Spleen (tissue), 11 donors: ENCODE data around the gene TTLL11. TPM values are rescaled to one million over a fixed set of nuclear protein-coding genes. Genes with fewer than 3 reads are reported as not detected.

Experiments used
- DNase-seq: peaks from one replicate; pipeline ENCODE4 v3.0.0-alpha.2; 2020
- H3K27ac ChIP-seq, 8 donors: fragments of 200-600 bp; sonication (generic) in 7 of 8; 1 replicate in 4 of 8; 2 replicates in 4 of 8; pipeline versions ENCODE4 v1.5.0 to v1.8.0; 2016 to 2021; ENCODE audit warnings: inconsistent platforms in 4 of 8, mild to moderate bottlenecking in 4 of 8, moderate library complexity in 1 of 8
- H3K27me3 ChIP-seq, 7 donors: fragments of 200-600 bp; sonication (generic) in 6 of 7; replicated peaks in 1 of 7; 1 replicate in 4 of 7; 2 replicates in 3 of 7; pipeline versions ENCODE4 v1.5.0 to v1.8.0; 2016 to 2021; ENCODE audit warnings: inconsistent platforms in 3 of 7, mild to moderate bottlenecking in 1 of 7
- H3K36me3 ChIP-seq, 6 donors: fragments of 200-600 bp; sonication (generic) in 5 of 6; 1 replicate in 4 of 6; 2 replicates in 2 of 6; pipeline versions ENCODE4 v1.5.0 to v1.8.0; 2016 to 2021; ENCODE audit warnings: inconsistent platforms in 2 of 6
- H3K4me1 ChIP-seq, 6 donors: fragments of 200-600 bp; sonication (generic) in 5 of 6; 1 replicate in 3 of 6; 2 replicates in 3 of 6; pipeline versions ENCODE4 v1.5.0 to v1.8.0; 2016 to 2021; ENCODE audit warnings: inconsistent platforms in 3 of 6
- H3K4me3 ChIP-seq, 8 donors: fragments of 200-600 bp; sonication (generic) in 7 of 8; 1 replicate in 4 of 8; 2 replicates in 4 of 8; pipeline versions ENCODE4 v1.5.0 to v1.8.0; 2016 to 2021; ENCODE audit warnings: inconsistent platforms in 4 of 8, mild to moderate bottlenecking in 4 of 8, moderate library complexity in 2 of 8
- H3K9me3 ChIP-seq, 8 donors: fragments of 200-600 bp; sonication (generic) in 7 of 8; 1 replicate in 4 of 8; 2 replicates in 4 of 8; pipeline versions ENCODE4 v1.5.0 to v1.8.0; 2016 to 2021; ENCODE audit warnings: inconsistent platforms in 4 of 8
- CTCF ChIP-seq, 11 experiments: fragments of 200-600 bp in 7 of 11; fragments of 450-650 bp in 4 of 11; sonication (generic) in 4 of 11; IDR thresholded peaks in 8 of 11; conservative IDR thresholded peaks in 3 of 11; 1 replicate in 7 of 11; 2 replicates in 4 of 11; pipeline versions ENCODE4 v1.4.0 to v1.8.0; 2016 to 2021; ENCODE audit warnings: antibody characterized with exemption in 11 of 11, inconsistent platforms in 4 of 11, mild to moderate bottlenecking in 1 of 11
- POLR2A ChIP-seq, 3 donors: fragments of 450-650 bp; IDR thresholded peaks; one replicate each; pipeline ENCODE4 v1.5.1; 2017; ENCODE audit warnings: antibody characterized with exemption in 3 of 3, mild to moderate bottlenecking in 1 of 3
- POLR2AphosphoS5 ChIP-seq, 3 donors: sonication (generic); formaldehyde crosslinking; IDR thresholded peaks; one replicate each; pipeline ENCODE4 v1.5.1; 2017; ENCODE audit warnings: antibody characterized with exemption in 3 of 3
- whole genome bisulfite sequencing, 5 donors: extraction: QIAGEN DNeasy Blood & Tissue Kit in 3 of 5; methylation state at CpG; one replicate each; pipeline versions ENCODE4 v1.1.5 to v1.1.7; 2013 to 2018; 5-methylcytosine and 5-hydroxymethylcytosine counted together
- intact Hi-C: fragments of 100-400 bp; cut with DNase I; formaldehyde crosslinking; loops from one replicate; pipeline ENCODE4 v1.15.0; 2023; ENCODE audit warnings: low total_unique reads
- polyA plus RNA-seq, 3 donors: library from polyadenylated mRNA; stranded (reverse); fragments of 200-250 nt; gene quantifications; one replicate each; pipeline ENCODE4 v1.2.1, GENCODE V29; 2013
- total RNA-seq, 7 donors: library from RNA; depleted of rRNA in 3 of 7; stranded (reverse); fragments of >200 nt in 3 of 7; fragmentation: NEBNext Ultra II Directional in 4 of 7; extraction: Animal tissue kit (Norgen Biotek cat#: 25700) in 4 of 7; gene quantifications; one replicate each; pipeline versions ENCODE4 v1.1.0 to v1.2.1, GENCODE V29; 2016 to 2021
- donor health status: healthy with polysubstance abuse.
- donor health status: DM: no; HTN: no; CAD: no; lungs with moderate emphysema.
- donor health status: DM: no; HTN: no; CAD: no.
- donor health status: Bipolar disorder and iron deficiency.
- donor health status: healthy.
- donor health status: DM: no; HTN: no; CAD: no.
- donor health status: DM: yes; HTN: yes; CAD: no.

Gene TTLL11
- total and polyA plus RNA-seq, 10 donors = 1.6 to 12.8 (median 7.3) TPM

GRCh38 chr9:121876658-121877271, 216.3 kb downstream of the TTLL11 start:
- no peak overlapping the region for H3K27ac ChIP-seq
- H3K4me3 ChIP-seq = no peak overlapping the region

GRCh38 chr9:121876255-121876654, 216.9 kb downstream of the TTLL11 start:
- Histone ChIP-seq H3K27ac (no peak overlapping the region), H3K27me3 (no peaks in the 10 kb centered on the region), H3K4me3 (no peak overlapping the region), H3K36me3 (no peaks in the 10 kb centered on the region), H3K4me1 (no peaks in the 10 kb centered on the region), H3K9me3 (no peaks in the 10 kb centered on the region)
- intact Hi-C loops = no loop called here
- no peak for TF ChIP-seq POLR2AphosphoS5 (IDR thresholded peaks at IDR 0.05)
- no peak for TF ChIP-seq POLR2A (IDR thresholded peaks at IDR 0.05)
- TF ChIP-seq CTCF (IDR thresholded peaks at IDR 0.05 in 8 of 11, conservative IDR thresholded peaks at IDR 0.05 in 3 of 11) = no peak
- WGBS, 5 donors = 84 to 94% (median 92%) methylated on average over 2 of the region's 2 CpGs
- DNase-seq = no peak

More at GRCh38 chr9:121876658-121877271, 216.3 kb downstream of the TTLL11 start:
- Histone ChIP-seq H3K4me1 (no peaks in the 10 kb centered on the region), H3K27me3 (no peaks in the 10 kb centered on the region), H3K9me3 (no peaks in the 10 kb centered on the region), H3K36me3 (no peaks in the 10 kb centered on the region)
- no peak for TF ChIP-seq POLR2A (IDR thresholded peaks at IDR 0.05)
- TF ChIP-seq CTCF (IDR thresholded peaks at IDR 0.05 in 8 of 11, conservative IDR thresholded peaks at IDR 0.05 in 3 of 11) = no peak
- TF ChIP-seq POLR2AphosphoS5 (IDR thresholded peaks at IDR 0.05) = no peak
- intact Hi-C loops = no loop called here
- 90 to 94% (median 93%) methylated on average over 12 to 13 of the region's 13 CpGs for WGBS, 5 donors
- no peak for DNase-seq

- Histone ChIP-seq H3K9me3 (no peaks in the 10 kb centered on the region), H3K27ac (no peak overlapping the region), H3K27me3 (no peaks in the 10 kb centered on the region), H3K4me1 (no peaks in the 10 kb centered on the region), H3K4me3 (no peak overlapping the region), H3K36me3 (peaks cover 0 to 10% (median 0%) of the 10 kb centered on the region in 6 donors)
- TF ChIP-seq CTCF (IDR thresholded peaks at IDR 0.05 in 8 of 11, conservative IDR thresholded peaks at IDR 0.05 in 3 of 11) (no peak), POLR2A (IDR thresholded peaks at IDR 0.05) (no peak), POLR2AphosphoS5 (IDR thresholded peaks at IDR 0.05) (no peak)
- WGBS, 5 donors = 95 to 97% (median 96%) methylated on average over 6 of the region's 6 CpGs
- DNase-seq = no peak
- intact Hi-C loops = no loop called here
Observed at GRCh38 chr9:121874524-121874923, 218.6 kb downstream of the TTLL11 start.

GRCh38 chr9:121871431-121872025, 221.6 kb downstream of the TTLL11 start:
- Histone ChIP-seq H3K27me3 (no peaks in the 10 kb centered on the region), H3K4me1 (no peaks in the 10 kb centered on the region), H3K36me3 (peaks cover 0 to 14% (median 0%) of the 10 kb centered on the region in 6 donors), H3K27ac (no peak overlapping the region), H3K9me3 (no peaks in the 10 kb centered on the region), H3K4me3 (no peak overlapping the region)
- TF ChIP-seq POLR2A (IDR thresholded peaks at IDR 0.05) = no peak
- TF ChIP-seq CTCF (IDR thresholded peaks at IDR 0.05 in 8 of 11, conservative IDR thresholded peaks at IDR 0.05 in 3 of 11) = no peak
- intact Hi-C loops = no loop called here
- DNase-seq = no peak
- WGBS, 5 donors = 75 to 89% (median 80%) methylated on average over 8 of the region's 8 CpGs
